ENCODE results near the gene ADAMTS12.

The ADAMTS12 gene

DNA sequence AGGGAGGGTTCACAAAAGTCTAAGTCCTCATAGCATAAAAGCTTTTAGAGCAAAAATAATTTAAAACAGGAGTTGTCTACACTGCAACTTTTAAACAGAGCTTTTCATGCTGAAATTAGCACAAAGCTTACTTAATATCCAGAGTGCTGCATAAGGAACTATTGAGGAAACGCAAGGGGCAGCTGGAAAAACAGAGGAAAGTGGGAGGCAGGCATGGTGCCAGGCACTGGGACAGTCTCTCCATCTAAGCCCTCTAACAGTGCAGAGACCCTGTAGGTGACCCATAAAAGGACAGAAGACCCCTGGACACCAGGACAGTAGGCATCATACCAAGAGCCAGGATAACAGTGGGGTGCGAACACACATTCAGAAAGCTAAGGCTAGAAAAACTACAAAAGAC is 49.3 kb downstream of the ADAMTS12 start:
- DNase-seq, result no peak

DNA sequence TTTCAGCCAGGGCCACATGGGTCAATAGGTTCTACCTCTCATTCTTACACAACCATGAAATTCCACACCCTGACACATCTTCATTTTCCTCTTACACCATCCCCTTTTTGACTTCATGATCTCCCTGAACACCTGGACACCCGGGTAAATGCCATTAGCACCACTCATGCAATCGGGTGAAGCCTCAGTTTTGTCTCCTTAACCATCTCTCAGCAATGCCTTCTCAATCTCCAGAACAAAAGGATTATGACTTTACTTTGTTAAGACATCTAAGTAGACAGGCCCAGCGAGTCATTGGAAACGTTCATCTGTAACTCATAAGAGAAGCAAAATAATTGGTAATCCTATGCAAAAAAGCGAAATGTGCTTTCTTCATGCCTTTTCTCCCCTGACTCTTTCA is 49.9 kb downstream of the ADAMTS12 start:
- DNase-seq, result no peak

DNA sequence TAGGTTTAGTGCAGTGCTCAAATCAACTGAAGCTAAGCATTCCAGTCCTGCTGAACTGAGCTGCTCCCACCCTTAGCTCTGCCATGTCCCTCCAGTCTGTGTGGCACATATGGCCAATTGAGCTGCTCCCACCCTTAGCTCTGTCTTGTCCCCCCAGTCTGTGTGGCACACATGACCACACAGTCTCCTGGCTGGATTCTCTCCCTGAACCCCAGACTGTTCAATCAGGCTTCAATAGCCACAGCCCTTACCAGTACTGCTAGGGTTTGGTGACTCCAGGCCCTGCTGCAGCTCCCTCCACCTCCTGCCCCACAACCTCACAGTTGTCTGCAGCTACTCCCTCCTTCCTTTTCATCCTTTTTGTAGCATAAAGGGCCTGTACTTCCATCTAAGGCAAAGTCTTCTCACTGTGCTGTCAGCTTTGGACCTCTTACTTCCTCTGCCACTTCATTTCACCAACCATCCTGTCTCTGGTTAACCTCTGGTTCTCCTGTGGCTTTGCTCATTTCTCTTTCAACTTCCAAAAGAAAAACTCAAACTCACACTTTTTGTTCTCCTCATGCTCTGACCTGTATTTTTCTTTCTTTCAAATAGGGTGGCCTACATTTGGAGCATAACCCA is 50.8 kb downstream of the ADAMTS12 start:
- DNase-seq, result no peak

DNA sequence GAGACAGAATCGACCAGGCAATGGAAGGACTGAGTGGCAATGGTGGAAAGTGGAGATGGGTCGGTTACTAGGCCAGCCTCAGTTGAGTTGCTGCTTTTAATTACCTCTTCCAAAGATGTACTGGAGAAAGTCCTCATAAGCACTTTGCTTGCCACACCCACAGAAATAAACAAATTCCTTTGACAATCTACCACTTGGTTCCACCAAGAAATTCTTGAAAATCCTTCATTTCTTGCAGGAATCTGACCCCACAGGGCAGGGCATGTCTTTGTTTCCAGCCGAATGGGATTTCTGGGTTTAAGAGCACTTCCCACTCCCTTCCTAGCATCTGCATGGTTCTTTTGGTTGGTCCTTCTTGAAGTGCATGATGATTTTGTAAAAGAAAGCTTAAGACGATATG is 54.5 kb downstream of the ADAMTS12 start:
- DNase-seq, result no peak

DNA sequence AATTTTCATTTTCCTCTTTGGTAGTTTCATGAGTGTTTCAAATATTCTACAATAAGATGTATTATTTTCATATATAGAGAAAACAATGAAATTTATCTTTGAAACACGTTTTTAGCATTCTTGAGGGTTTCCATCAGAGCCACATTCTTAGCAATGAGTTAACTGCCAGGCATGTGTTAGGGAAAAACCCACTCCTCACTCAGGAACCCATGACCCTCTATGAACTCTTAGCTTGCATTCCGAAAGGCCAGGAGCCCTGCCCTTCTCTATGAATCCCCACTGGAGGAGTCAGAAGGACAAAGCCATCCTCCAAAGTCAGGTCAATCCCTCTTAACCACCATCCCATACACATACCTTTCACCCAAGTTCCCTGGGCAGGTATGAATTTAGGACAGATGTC is 57.5 kb downstream of the ADAMTS12 start:
- DNase-seq, result no peak

DNA sequence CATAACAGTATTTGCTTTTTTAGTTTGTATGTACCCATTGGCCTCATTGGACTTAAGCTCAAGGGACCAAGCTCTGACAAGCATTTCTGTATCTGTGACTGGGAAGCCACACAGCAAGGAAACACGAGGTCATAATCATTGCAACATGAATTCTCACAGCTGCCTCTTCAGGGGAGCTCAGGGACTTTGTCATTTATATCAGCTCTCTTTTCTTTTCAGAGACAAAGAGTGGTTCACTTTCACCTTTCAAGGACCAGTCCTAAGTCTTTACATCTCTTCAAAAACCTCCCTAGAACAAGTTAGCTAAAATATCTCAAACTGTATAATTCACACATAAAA is 58.6 kb downstream of the ADAMTS12 start:
- DNase-seq, result no peak

DNA sequence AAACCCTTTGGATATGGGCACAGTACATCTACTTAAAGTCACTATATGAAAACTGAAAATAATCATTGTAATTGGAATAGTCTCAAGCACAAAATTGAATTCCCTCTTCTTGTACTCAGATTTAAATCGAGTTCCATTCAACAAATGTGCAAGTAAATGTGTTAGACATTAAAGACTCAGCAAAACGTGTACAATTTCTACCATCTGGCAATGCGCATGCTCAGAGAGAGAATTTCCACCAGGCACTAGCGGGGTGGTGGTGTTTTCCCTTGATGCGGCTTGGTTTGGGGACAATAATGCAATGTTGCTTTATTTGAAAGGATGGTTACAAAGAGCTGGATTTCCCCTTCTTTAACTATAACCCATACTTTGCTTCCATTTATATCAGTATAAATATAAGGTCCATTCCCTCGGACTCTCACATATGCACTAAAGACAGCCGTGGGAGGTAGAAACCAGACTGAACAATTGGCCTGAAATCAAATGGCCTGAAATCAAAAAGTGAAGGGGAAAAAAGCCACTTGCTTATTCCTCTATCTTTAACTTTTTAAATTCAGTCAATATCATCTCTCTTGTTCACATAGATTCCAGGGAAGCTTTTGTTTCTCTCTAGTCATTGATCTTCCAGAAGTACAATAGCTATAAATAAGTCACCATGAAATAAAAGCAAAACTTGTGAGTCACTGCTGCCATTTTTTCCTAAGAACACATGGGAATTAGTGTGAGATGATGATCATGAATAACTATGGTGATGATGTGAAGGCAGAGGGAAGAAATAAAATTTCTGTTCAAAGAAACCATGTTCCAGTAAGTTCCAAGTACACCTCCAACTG is 59.2 kb downstream of the ADAMTS12 start:
- DNase-seq, result no peak

DNA sequence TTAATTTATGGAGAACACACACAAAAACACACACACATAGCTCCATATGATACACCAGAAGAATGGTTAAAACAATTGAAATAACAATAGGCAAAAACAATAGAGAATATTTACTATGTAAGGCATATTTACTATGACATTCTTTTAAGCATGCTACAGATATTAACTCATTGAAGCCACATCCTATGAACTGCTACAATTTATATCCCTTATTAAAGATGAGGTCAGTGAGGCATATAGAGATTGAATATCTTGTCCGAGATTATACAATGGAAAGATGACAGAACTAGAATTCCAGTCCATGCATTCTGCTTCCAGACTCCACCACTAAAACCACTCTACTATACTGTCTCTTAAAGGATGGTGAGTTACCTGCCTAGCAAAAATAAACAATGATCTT is 60.7 kb downstream of the ADAMTS12 start:
- no peak for DNase-seq

DNA sequence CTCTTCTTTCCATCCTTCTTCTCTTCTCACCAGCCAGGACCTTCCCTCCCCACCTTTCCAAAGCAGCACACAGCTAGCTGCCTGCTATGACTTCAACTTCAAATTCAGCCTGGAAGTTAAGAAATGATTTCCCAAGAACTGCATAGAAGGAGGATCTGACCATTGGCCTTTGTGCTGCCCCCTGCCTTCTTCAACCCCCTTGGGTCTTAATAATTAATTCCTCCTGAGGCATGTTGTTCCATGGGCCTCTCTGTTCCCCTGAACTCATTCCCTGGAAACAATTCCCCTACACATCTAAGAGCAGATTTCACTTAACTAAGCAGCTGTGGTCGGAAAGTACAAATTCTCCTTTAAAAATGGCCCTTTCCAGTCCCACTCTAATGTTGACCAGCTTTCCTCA is 62.4 kb downstream of the ADAMTS12 start:
- DNase-seq, result no peak

DNA sequence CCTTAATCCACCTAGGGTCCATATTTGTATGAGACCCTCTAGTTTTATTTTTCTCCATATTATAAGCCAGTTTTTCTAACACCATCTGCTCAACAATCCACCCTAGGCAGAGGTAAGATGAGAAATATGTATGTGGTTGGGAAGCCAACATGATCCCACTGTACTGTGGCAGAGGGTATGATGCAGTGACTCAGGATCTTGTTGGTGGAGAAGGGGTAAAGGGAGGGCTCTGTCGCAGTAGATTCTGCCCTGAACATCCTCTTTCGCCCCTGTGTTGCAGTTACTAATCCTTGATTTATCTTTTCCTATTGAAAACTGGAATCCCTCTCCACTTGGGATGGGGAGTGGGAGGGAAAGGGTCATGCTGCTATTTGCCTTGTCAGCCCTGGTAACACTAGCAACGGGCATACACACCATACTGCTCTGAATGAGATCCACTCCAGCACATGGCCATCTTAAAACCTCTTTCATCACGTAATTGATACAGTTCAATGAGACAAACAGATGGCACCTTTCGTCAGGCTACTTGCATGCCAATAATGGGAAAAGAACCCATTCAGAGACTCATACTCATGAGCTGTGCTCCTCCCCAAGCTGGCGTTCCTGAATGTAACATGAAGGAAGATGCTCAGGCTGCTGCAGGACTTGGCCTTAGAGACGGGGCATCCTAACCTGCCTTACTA is 63.0 kb downstream of the ADAMTS12 start:
- no peak for DNase-seq

DNA sequence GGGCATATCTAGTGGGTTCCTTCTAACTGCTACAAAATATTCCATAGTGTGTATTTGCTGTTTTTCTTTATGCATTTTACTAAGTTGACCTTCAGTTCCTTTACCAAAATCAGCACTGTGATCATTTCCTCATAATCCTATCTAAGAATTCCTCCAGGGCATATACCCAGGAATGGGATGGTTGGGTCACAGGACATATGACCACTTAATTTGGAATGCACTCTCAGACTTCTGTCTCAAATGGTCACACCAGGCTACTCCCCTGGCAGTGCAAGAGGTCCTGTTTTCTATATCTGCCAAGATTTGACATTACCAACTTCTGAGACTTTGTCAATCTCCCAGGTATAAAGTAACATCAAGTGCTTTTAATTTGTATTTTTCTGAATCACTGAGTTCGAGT is 63.9 kb downstream of the ADAMTS12 start:
- no peak for DNase-seq

DNA sequence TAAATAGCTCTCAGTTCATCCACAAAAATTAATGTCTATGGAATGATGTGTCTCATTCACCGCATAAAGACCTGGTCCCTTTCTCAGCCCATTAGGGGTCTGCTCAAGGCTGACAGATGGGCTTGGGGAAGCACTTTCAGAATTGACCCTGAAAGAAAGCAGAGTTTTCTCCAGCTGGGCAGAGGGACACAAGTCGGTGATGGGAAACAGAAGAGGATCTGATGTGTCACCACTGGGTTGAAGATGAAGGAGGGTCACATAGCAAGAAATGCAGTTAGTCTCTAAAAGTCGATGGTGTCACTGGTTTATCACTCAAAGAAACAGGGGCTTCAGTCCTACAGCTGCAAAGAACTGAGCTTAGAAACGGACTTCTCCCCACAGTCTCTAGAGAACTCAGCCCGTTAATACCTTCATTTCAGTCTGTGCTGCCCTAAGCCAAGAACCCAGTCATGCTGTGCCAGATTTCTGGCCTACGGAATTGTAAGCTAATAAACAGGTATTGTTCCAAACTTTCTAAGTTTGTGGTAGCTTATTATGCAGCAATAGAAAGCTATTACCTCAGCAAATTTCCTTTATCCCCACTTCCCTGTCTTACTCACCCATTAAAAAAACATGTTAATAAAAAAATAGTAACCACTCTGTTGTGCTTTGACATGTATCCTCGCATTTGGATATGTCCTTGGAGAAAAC is 64.6 kb downstream of the ADAMTS12 start:
- no peak for DNase-seq

DNA sequence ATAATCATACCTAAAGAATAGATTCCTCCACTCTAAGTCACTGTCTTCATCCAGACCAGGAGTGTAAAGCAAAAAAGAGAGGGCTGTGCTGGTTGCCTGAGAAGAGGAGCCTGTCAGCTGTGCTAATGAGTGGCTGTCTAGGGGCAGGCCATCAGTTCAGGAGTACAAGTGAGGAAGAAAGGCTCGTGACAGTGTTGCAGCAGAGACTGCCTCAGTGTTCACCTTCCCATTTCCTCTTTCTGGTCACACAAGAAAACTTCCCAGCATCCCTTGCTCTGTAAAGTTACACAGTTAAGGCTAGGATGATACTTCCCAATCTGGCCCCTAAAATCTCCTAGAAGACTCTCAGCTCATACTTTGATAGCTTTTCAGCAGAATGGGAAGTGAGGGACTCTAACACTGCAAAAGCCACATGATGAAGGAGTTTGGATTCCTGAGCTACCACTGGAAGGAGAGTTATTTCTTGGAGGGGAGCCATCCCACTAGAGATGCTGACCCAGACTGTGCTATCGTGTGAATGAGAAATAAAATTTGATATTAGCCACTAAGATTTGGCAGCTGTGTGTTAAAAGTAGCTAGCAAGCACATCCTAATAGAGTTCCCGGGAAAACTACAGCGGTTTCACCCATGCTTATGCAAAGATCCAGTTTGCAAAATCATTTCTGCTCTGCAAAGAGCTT is 67.1 kb downstream of the ADAMTS12 start:
- no peak for DNase-seq

DNA sequence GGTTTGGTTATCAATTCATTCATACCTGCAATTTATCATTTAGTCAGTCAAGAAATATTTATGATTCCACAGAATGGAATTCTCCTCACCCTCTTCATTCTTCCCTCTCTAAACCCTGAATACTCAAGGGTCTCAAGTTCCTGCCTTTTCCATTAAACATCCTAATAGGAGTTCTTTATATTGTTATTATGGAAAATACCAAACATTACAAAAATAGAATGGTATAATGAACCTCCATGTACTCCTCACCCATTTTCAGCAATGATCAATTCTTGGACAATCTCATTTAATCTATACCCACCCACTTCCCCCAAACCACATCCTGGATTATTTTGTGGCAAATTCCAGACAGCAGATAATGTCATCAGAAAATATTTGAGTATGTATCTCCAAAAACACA is 74.5 kb downstream of the ADAMTS12 start:
- no peak for DNase-seq

DNA sequence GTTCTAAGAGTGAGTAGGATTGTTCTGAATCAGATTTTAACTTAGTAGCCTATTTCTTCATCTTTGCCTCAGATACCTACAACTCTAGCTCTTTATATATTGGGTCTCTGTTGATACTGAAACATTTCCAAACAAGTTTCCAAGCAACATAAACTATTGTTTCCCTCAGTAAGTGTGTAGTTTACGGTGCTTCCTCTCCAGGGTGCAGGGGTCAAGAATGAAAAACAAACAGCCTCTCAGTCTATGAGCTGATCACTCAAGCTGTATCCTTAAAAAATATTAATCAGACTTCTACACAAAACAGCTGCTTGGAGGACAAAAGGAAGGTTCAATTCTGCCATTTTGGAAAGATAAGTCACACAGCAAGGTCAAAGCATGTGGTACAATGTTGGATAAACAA is 75.0 kb downstream of the ADAMTS12 start:
- DNase-seq, result no peak

DNA sequence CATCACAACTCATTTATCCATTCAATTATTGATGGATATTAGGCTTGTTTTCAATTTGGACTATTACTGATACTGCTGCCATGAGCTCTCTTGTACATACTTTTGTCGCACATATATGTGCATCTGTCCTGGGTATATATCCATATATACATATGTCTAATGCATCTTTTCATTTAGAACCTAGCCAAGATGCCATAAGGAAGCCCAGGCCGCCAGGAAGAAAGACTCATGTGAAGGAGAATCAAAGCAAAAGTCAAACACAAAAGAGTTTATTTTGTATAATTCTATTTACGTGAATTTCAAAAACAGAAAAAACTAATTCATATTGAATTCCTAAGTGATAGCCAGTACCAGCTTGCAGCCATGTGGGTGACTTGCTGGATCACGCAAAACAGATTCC is 79.0 kb downstream of the ADAMTS12 start:
- no peak for DNase-seq

DNA sequence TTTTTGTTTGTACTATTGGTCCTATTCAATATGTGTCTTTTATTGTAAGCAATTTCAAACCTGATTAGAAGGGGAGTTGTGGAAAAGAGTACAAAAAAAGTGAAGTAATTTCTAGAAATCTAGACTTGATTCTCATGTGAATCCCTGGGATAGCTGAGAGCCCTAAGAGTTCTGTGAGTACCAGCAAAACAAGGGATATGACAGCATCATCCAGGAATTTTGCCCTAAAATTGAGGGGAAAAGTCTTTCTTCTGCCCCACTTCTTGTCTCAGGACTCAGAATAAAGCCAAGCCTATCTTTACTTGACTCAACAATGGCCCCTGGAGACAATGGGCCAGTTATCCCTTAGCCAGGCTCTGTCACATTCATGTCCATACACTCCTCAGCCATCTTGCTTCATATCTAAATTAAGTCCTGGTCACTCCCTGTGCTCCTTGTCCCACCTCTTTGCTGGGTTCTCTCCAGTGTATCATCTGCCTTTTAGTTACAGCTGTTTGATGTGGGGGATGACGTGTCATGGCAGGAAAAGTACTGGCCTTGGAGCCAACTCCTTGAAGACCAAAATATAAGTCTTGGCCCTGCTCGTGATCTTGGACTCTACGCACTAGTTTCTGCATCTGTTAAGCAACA is 81.2 kb downstream of the ADAMTS12 start:
- no peak for DNase-seq

DNA sequence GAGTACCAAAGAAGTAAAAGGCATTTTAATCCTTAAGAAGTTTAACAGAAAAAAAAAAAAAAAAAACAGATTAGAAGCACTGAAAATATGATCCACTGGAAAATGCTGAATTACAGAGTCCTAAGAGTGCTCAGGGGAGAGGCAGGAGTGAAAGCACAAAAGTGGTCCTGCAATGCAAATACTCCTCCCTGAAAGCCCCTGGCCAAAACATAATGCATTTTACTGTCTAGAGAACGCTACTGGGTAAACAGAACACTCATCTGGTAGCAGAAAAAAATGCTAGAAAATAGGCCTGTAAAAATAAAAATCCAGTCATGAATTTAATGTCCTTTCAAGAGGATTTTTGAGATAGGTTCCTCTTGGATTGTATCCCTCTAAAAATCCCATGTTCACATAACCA is 81.9 kb downstream of the ADAMTS12 start:
- no peak for DNase-seq

DNA sequence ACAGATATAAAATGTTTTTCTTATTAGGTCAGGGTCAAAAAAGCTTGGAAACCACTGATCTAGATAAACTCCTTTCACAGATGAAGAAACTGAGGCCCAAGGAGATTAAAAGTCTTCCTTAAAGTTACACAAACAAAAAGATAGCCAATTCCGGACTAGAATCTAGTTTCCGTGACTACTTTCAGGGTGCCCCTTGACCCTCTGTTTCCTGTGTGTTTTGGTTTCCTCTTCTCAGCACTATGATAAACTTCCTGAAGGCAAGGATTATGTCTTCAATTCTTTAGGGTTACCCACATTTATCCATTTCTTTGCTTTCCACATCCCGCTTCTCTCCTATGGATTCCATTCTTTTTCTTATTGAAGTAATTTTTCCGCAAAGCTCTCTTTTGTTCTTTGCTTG is 83.1 kb downstream of the ADAMTS12 start:
- no peak for DNase-seq

DNA sequence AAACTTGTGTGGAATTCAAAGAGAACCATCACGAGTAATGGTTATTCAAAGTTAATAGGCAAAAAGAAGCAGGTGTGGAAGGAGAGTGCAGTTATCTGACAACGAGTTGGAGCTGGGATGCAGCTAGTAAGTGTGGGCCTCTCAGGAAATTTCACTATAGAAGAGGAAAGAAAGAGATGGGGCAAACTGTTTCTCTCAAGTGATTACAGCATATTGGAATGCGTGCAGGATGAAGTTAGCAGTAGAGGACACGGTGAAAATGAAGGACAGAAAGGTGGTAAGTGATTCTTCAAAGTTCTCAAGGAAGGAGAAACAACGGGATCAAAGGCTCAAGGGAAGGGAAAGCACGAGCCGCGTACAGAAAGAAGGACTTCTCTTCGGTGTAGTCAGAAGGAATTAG is 84.0 kb downstream of the ADAMTS12 start:
- no peak for DNase-seq

DNA sequence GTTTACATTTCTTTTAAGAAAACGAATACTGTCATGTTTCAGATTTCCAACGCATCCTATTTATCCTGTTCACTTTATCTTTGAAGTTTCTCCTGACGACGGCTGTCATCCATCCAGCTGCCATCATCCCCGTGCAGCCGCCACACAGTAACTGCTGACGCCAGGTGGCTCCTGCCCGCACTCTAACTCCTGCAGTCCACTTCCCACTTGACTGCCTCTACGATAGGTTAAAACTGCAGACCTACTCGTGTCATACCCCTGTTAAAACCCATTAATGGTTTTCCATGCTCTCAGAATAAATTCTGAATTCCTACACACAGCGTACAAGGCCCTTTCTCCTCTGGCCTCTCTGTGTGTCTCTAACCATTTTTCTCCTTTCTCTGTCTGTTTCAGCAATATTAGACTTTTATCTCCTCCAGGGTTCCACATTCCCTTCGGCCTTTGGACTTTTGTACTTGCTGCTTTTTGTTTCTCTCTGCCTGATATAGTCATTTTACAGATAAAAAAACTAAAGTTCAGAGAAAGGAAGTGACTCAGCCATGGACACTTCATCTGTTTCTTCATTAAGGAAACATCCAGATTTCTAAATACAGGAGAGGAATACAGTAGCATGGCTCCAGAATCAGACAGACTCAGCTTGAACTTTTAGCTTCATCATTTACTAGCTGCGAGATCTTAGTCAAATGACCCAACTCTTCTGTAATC is 84.9 kb downstream of the ADAMTS12 start:
- DNase-seq, result no peak

DNA sequence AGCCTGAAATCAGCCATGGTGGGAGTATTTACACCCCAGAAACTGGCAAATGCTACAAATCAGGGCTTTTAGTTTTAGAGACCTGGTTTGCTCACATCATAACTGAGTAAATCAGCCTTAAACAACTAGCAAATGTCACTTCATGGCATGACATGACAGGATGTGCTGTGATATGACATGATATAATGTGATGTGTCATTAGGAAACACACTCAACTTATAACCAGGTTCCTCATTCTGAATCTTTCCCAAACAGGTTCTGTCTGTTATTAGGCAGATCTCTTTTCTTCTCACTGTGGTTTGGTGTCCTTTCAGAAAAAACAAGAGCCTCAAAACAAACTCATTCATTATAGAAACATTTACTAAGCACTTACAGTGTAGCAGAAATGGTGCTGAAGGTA is 90.5 kb downstream of the ADAMTS12 start:
- DNase-seq, result no peak

Data from CD4-positive, alpha-beta T cell treated with Interleukin-4 for 4 hours (primary cell).